SK-N-SH (cell line): Measurements from ENCODE around the gene POLD2. TPM values are rescaled to one million over a fixed set of nuclear protein-coding genes. Genes with fewer than 3 reads are reported as not detected.

ENCODE experiments used
- CTCF ChIA-PET: fragments of 300-600, 350-600 bp; formaldehyde crosslinking; extraction: SDS; loops from one replicate; lab custom pipeline; 2021; lab: Yijun Ruan, JAX
- POLR2A ChIA-PET: fragments of 350-600 bp; sonication (Branson Sonifier 250); formaldehyde crosslinking; extraction: SDS; loops from one replicate; lab custom pipeline; 2020; ENCODE audit warnings: antibody characterized with exemption, inconsistent platforms; lab: Yijun Ruan, JAX
- DNase-seq: peaks from one replicate; pipeline ENCODE4 v3.0.0; 2012
- H2AFZ ChIP-seq: fragments of 200-600 bp; sonication (generic); 2 replicates; pipeline ENCODE4 v1.8.1; 2016; ENCODE audit warnings: antibody characterized with exemption, mild to moderate bottlenecking, low read depth
- H3F3A ChIP-seq: fragments of 200-600 bp; sonication (generic); replicated peaks from 2 replicates; pipeline ENCODE3; 2016; ENCODE audit warnings: antibody characterized with exemption, mild to moderate bottlenecking; ENCODE audit not compliant: insufficient read depth
- H3K27ac ChIP-seq, 2 experiments: fragments of 200-500 bp in 1 of 2; fragments of 200-600 bp in 1 of 2; sonication (Bioruptor generic) in 1 of 2; sonication (generic), shearing (Covaris generic) in 1 of 2; 2 replicates each; pipeline versions ENCODE4 v1.5.1 to v1.6.1; 2014 to 2016; ENCODE audit warnings: low read depth in 2 of 2, inconsistent platforms in 1 of 2, low read length in 1 of 2, mild to moderate bottlenecking in 1 of 2, mixed read lengths in 1 of 2
- H3K27me3 ChIP-seq: fragments of 200-600 bp; sonication (generic), shearing (Covaris generic); 2 replicates; pipeline ENCODE4 v1.6.1; 2016; ENCODE audit warnings: mixed run types; ENCODE audit not compliant: insufficient read depth
- H3K36me3 ChIP-seq, 2 experiments: fragments of 200-500 bp in 1 of 2; fragments of 200-600 bp in 1 of 2; sonication (Bioruptor generic) in 1 of 2; sonication (generic) in 1 of 2; replicated peaks in 1 of 2; 2 replicates each; pipeline versions ENCODE3 to v1.5.1; 2014 to 2016; ENCODE audit warnings: low read length in 1 of 2, mild to moderate bottlenecking in 1 of 2; ENCODE audit not compliant: insufficient read depth in 2 of 2, control insufficient read depth in 1 of 2
- H3K4me1 ChIP-seq, 2 experiments: fragments of 200-500 bp in 1 of 2; fragments of 200-600 bp in 1 of 2; sonication (Bioruptor generic) in 1 of 2; sonication (generic), shearing (Covaris generic) in 1 of 2; 2 replicates each; pipeline versions ENCODE4 v1.5.1 to v1.6.1; 2014 to 2016; ENCODE audit warnings: low read depth in 1 of 2, low read length in 1 of 2, mixed run types in 1 of 2; ENCODE audit not compliant: insufficient read depth in 2 of 2, control insufficient read depth in 1 of 2
- H3K4me2 ChIP-seq: fragments of 200-600 bp; sonication (generic), shearing (Covaris generic); 2 replicates; pipeline ENCODE4 v1.6.1; 2017; ENCODE audit warnings: mixed run types
- H3K4me3 ChIP-seq, 2 experiments: fragments of 200-500 bp in 1 of 2; fragments of 200-600 bp in 1 of 2; sonication (Bioruptor generic) in 1 of 2; sonication (generic), shearing (Covaris generic) in 1 of 2; 2 replicates each; pipeline versions ENCODE4 v1.5.1 to v1.8.1; 2014 to 2016; ENCODE audit warnings: low read depth in 2 of 2, inconsistent platforms in 1 of 2, low read length in 1 of 2, mild to moderate bottlenecking in 1 of 2, mixed read lengths in 1 of 2, moderate library complexity in 1 of 2
- H3K79me2 ChIP-seq: fragments of 200-600 bp; sonication (generic); 2 replicates; pipeline ENCODE4 v1.8.1; 2017; ENCODE audit warnings: mild to moderate bottlenecking; ENCODE audit not compliant: insufficient read depth
- H3K9ac ChIP-seq: fragments of 200-600 bp; sonication (generic); 2 replicates; pipeline ENCODE4 v1.6.1; 2017; ENCODE audit warnings: mixed run types
- H3K9me2 ChIP-seq: fragments of 200-600 bp; sonication (generic); 2 replicates; pipeline ENCODE4 v1.6.1; 2017; ENCODE audit warnings: mixed run types
- H3K9me3 ChIP-seq: fragments of 200-600 bp; sonication (generic); 2 replicates; pipeline ENCODE4 v1.6.1; 2017; ENCODE audit warnings: mixed run types, mild to moderate bottlenecking, moderate library complexity
- H4K20me1 ChIP-seq: fragments of 200-600 bp; sonication (generic); 2 replicates; pipeline ENCODE4 v1.6.1; 2017; ENCODE audit warnings: mild to moderate bottlenecking, mixed run types; ENCODE audit not compliant: insufficient read depth
- CHD2 ChIP-seq: fragments of 150-350 bp; IDR thresholded peaks from 2 replicates; pipeline ENCODE4 v1.6.1; 2018; ENCODE audit warnings: low read length; ENCODE audit not compliant: partially characterized antibody
- ELF1 ChIP-seq: IDR thresholded peaks from 2 replicates; pipeline ENCODE4 v1.4.0; 2012
- EZH2phosphoT487 ChIP-seq: fragments of 200-600 bp; sonication (generic); IDR thresholded peaks from 2 replicates; pipeline ENCODE4 v1.6.1; 2017; ENCODE audit warnings: low read depth, mixed run types, mild to moderate bottlenecking, antibody characterized with exemption, moderate library complexity, borderline replicate concordance
- FOXM1 ChIP-seq: IDR thresholded peaks from 2 replicates; pipeline ENCODE4 v1.4.0; 2012; ENCODE audit warnings: low read depth, mild to moderate bottlenecking
- GABPA ChIP-seq: IDR thresholded peaks from 2 replicates; pipeline ENCODE4 v1.4.0; 2012; ENCODE audit warnings: low read depth, mild to moderate bottlenecking
- GATA2 ChIP-seq: sonication (generic); formaldehyde crosslinking; IDR thresholded peaks from 2 replicates; pipeline ENCODE4 v1.5.0; 2020; ENCODE audit warnings: mild to moderate bottlenecking, missing genetic modification reagents
- JUND ChIP-seq: IDR thresholded peaks from 2 replicates; pipeline ENCODE4 v1.4.0; 2012
- MEF2A ChIP-seq: IDR thresholded peaks from 2 replicates; pipeline ENCODE4 v1.4.0; 2012; ENCODE audit warnings: low read depth, borderline replicate concordance
- NFIC ChIP-seq: IDR thresholded peaks from 2 replicates; pipeline ENCODE4 v1.4.0; 2012; ENCODE audit warnings: borderline replicate concordance
- POLR2AphosphoS5 ChIP-seq: IDR thresholded peaks from 2 replicates; pipeline ENCODE4 v1.6.1; 2012; ENCODE audit warnings: low read depth, low read length
- REST ChIP-seq: IDR thresholded peaks from 2 replicates; pipeline ENCODE4 v1.6.1; 2012; ENCODE audit warnings: mild to moderate bottlenecking, low read depth, low read length, moderate library complexity
- SMC3 ChIP-seq: IDR thresholded peaks from 2 replicates; pipeline ENCODE4 v1.6.1; 2012; ENCODE audit warnings: low read depth, low read length, improper control_type of control experiment
- ZBTB33 ChIP-seq: IDR thresholded peaks from 2 replicates; pipeline ENCODE4 v1.4.0; 2012; ENCODE audit warnings: low read depth, borderline replicate concordance
- WGBS: methylation state at CpG from one replicate; pipeline ENCODE4 v1.1.6; 2017; ENCODE audit warnings: low lambda C conversion rate; 5-methylcytosine and 5-hydroxymethylcytosine counted together
- polyA plus RNA-seq, 3 experiments: library from polyadenylated mRNA; depleted of rRNA; stranded (reverse); fragments of >200 nt; gene quantifications; 2 replicates each; pipeline ENCODE4 v1.2.3, GENCODE V29; 2012
- TF ChIP-seq, protein P1 (sequence below): fragments of 200-600 bp; sonication (generic); IDR thresholded peaks from 2 replicates; pipeline ENCODE4 v1.6.1; 2017; ENCODE audit warnings: antibody characterized with exemption, mild to moderate bottlenecking, moderate library complexity

POLD2 gene
- polyA plus RNA-seq, 1 of the 3 experiments (the other 2 are of a cell fraction) = 194 TPM

GRCh38 chr7:44071726-44072363 lies 51.5 kb downstream of the POLD2 start:
- H3K9me3 ChIP-seq = no peaks in the 10 kb centered on the region
- 69% methylated on average over 9 of the region's 9 CpGs for WGBS
- peaks cover 50% of the 10 kb centered on the region for H3F3A ChIP-seq
- H3K79me2 ChIP-seq = no peaks in the 10 kb centered on the region
- H3K36me3 ChIP-seq = peaks cover 6 to 29% of the 10 kb centered on the region in 2 experiments
- H3K4me3 ChIP-seq = no peak overlapping the region
- peak overlapping the region; percentile 13; the same call in 1 of the 2 replicates for H3K4me2 ChIP-seq
- H3K27me3 ChIP-seq = no peaks in the 10 kb centered on the region
- no peak overlapping the region; the same call in 1 of the 2 replicates for H3K9ac ChIP-seq
- no peak overlapping the region for H2AFZ ChIP-seq
- H3K4me1 ChIP-seq = peaks cover 5 to 30% of the 10 kb centered on the region in 2 experiments
- CTCF ChIA-PET = interaction anchor here (0.7 to 4.4 kb wide), 30 partner anchors 8 to 493 kb away, joined by 3 to 68 read pairs (median 5); partner anchors contain the start of genes GCK, POLD2 and YKT6
- POLR2A ChIA-PET = interaction anchor here (0.6 to 1.9 kb wide), 8 partner anchors 8 to 131 kb away, joined by 3 to 6 read pairs (median 4); partner anchors contain the start of genes DBNL and YKT6
- DNase-seq = no peak
- no peaks in the 10 kb centered on the region for H3K9me2 ChIP-seq
- TF ChIP-seq JUND (no peak), GABPA (no peak)
- H3K27ac ChIP-seq = peak overlapping the region; percentile 7 to 55; a peak in 3 of 4 replicates
- no peaks in the 10 kb centered on the region for H4K20me1 ChIP-seq

DNA sequence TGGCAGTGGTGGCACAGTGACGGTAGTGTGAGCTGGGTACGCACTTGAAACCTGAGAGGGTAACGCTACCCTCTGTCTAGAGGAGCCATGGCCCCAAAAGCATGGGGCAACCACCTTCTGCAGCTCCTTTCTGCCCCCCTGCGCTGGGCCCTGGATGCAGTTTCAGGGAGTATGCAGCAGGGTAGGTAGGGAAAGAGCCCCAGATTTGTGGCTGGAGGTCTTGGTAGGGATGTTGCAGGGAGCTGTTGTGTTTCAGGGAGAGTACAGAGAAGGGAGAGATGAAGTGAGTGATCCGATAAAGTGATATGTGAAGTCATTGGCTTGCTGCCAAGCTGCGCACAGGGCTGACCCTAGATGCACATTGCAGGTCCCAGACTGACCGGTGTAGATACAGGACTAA lies 55.3 kb downstream of the POLD2 start:
- 31% methylated on average over 7 of the region's 7 CpGs for WGBS
- H3K4me3 ChIP-seq = no peak overlapping the region
- H3K4me2 ChIP-seq = no peak overlapping the region
- POLR2A ChIA-PET = interaction anchor here (0.7 to 1.9 kb wide), 8 partner anchors 10 to 132 kb away, joined by 3 to 8 read pairs (median 3); partner anchors contain the start of genes POLD2 and YKT6
- H3K27ac ChIP-seq = no peak overlapping the region
- no peak overlapping the region for H2AFZ ChIP-seq
- no peaks in the 10 kb centered on the region for H3K79me2 ChIP-seq
- DNase-seq = peak; percentile 73
- no peaks in the 10 kb centered on the region for H3K27me3 ChIP-seq
- no peaks in the 10 kb centered on the region for H4K20me1 ChIP-seq
- H3K9me2 ChIP-seq = no peaks in the 10 kb centered on the region
- H3K9ac ChIP-seq = no peak overlapping the region
- peaks cover 0 to 3% of the 10 kb centered on the region in 2 experiments for H3K36me3 ChIP-seq
- CTCF ChIA-PET = interaction anchor here (0.8 to 2.6 kb wide), 11 partner anchors 17 to 497 kb away, joined by 3 to 21 read pairs (median 6); partner anchors contain the start of gene STK17A
- H3F3A ChIP-seq = peaks cover 46% of the 10 kb centered on the region
- TF ChIP-seq MEF2A (no peak), ELF1 (no peak), JUND (peak; percentile 11; the same call in 1 of the 2 replicates), ZBTB33 (no peak), GABPA (no peak), NFIC (peak; percentile 87), REST (no peak), EZH2phosphoT487 (no peak), CHD2 (peak; percentile 10), FOXM1 (no peak), POLR2AphosphoS5 (peak; percentile 62), SMC3 (no peak), GATA2 (CRISPR knock-in tag) (peak; percentile 68)
- TF ChIP-seq, protein P1, sequence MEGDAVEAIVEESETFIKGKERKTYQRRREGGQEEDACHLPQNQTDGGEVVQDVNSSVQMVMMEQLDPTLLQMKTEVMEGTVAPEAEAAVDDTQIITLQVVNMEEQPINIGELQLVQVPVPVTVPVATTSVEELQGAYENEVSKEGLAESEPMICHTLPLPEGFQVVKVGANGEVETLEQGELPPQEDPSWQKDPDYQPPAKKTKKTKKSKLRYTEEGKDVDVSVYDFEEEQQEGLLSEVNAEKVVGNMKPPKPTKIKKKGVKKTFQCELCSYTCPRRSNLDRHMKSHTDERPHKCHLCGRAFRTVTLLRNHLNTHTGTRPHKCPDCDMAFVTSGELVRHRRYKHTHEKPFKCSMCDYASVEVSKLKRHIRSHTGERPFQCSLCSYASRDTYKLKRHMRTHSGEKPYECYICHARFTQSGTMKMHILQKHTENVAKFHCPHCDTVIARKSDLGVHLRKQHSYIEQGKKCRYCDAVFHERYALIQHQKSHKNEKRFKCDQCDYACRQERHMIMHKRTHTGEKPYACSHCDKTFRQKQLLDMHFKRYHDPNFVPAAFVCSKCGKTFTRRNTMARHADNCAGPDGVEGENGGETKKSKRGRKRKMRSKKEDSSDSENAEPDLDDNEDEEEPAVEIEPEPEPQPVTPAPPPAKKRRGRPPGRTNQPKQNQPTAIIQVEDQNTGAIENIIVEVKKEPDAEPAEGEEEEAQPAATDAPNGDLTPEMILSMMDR = 0 out of 2 replicates have a peak, but pooled peaks have one; percentile 8
- no peaks in the 10 kb centered on the region for H3K9me3 ChIP-seq
- H3K4me1 ChIP-seq = peaks cover 10 to 54% of the 10 kb centered on the region in 2 experiments
